ENCODE data around the gene CIDEA. TPM values are rescaled to one million over a fixed set of nuclear protein-coding genes. Genes with fewer than 3 reads are reported as not detected.

The CIDEA gene
- total and polyA plus RNA-seq, 9 of the 15 experiments (the other 6 are each of a cell fraction or from before 2014, with no cell fraction given), result not detected

GRCh38 chr18:12308386-12309100 is 54.4 kb downstream of the CIDEA start (continued):
- TF ChIP-seq ZNF57 (CRISPR knock-in tag; IDR thresholded peaks at IDR 0.05) (no peak), SMAD4 (CRISPR knock-in tag; conservative IDR thresholded peaks at IDR 0.05) (peak; percentile 81), L3MBTL2 (IDR thresholded peaks at IDR 0.05) (peak; percentile 93), EGR1 (conservative IDR thresholded peaks at IDR 0.05) (peak; percentile 43), PRPF4 (IDR thresholded peaks at IDR 0.05; ENCODE audit: insufficient read depth, low read depth, low read length, poor library complexity, severe bottlenecking) (peak; percentile 58), CREB3L1 (IDR thresholded peaks at IDR 0.05; ENCODE audit: borderline replicate concordance, low read depth) (peak; percentile 69; the same call in 1 of the 2 replicates), POLR2G (IDR thresholded peaks at IDR 0.05; ENCODE audit: low read depth, low read length) (peak; percentile 78), NFRKB (IDR thresholded peaks at IDR 0.05; ENCODE audit: low read depth) (0 out of 2 replicates have a peak, but pooled peaks have one; percentile 44), MAFF (IDR thresholded peaks at IDR 0.05; ENCODE audit: low read length) (no peak), BHLHE40 (IDR thresholded peaks at IDR 0.05; ENCODE audit: low read length) (no peak), HOXB6 (CRISPR knock-in tag; IDR thresholded peaks at IDR 0.05; ENCODE audit: borderline replicate concordance) (no peak), HNRNPLL (IDR thresholded peaks at IDR 0.05; ENCODE audit: low read depth, low read length, poor library complexity, severe bottlenecking) (no peak), ETV6 (IDR thresholded peaks at IDR 0.05; ENCODE audit: borderline replicate concordance in 1 of 2, low read depth in 2 of 2, low read length in 1 of 2) (no peak), ETV6 (CRISPR knock-in tag; IDR thresholded peaks at IDR 0.05; ENCODE audit: borderline replicate concordance) (no peak; the same call in 1 of the 2 replicates), SIX5 (IDR thresholded peaks at IDR 0.05; ENCODE audit: borderline replicate concordance in 1 of 2, insufficient read depth in 1 of 2, low read depth in 1 of 2, low read length in 2 of 2) (no peak), SMARCE1 (IDR thresholded peaks at IDR 0.05) (peak; percentile 63), SIN3B (IDR thresholded peaks at IDR 0.05; ENCODE audit: low read depth) (0 out of 2 replicates have a peak, but pooled peaks have one; percentile 52), RNF219 (CRISPR knock-in tag; IDR thresholded peaks at IDR 0.05) (no peak), ZNF436 (CRISPR knock-in tag; IDR thresholded peaks at IDR 0.05) (no peak), ZNF23 (CRISPR knock-in tag; IDR thresholded peaks at IDR 0.05) (no peak), ZNF586 (CRISPR knock-in tag; conservative IDR thresholded peaks at IDR 0.05) (no peak), HES1 (IDR thresholded peaks at IDR 0.05; ENCODE audit: low read depth) (no peak), RFX7 (CRISPR knock-in tag; IDR thresholded peaks at IDR 0.05) (no peak), ELF1 (tag; IDR thresholded peaks at IDR 0.05) (no peak), ZNF175 (CRISPR knock-in tag; IDR thresholded peaks at IDR 0.05; ENCODE audit: low read depth) (no peak), MCM7 (IDR thresholded peaks at IDR 0.05) (no peak)

Measured in K562 (cell line).